NCI-H226 (cell line): ENCODE results near the gene KRT79.

Source experiments
- DNase-seq: peaks from one replicate; pipeline ENCODE4 v3.0.0-alpha.2; 2015

Gene KRT79

GRCh38 chr12:52832985-52833905 lies 866 bp downstream of the KRT79 start:
- no peak for DNase-seq

- no peak for DNase-seq
Observed at GRCh38 chr12:52832451-52832850, 1.7 kb downstream of the KRT79 start.

GRCh38 chr12:52831251-52831650 lies 2.9 kb downstream of the KRT79 start:
- no peak for DNase-seq

GRCh38 chr12:52829986-52830770 lies 3.9 kb downstream of the KRT79 start:
- no peak for DNase-seq

- no peak for DNase-seq
Observed at GRCh38 chr12:52828591-52829021, 5.5 kb downstream of the KRT79 start.

- DNase-seq = no peak
Observed at GRCh38 chr12:52828156-52828555, 6.0 kb downstream of the KRT79 start.

- no peak for DNase-seq
Observed at GRCh38 chr12:52827499-52828090, 6.5 kb downstream of the KRT79 start.

- peak; percentile 26 for DNase-seq
Observed at GRCh38 chr12:52826611-52827498, 7.3 kb downstream of the KRT79 start.

- DNase-seq = no peak
Observed at GRCh38 chr12:52825961-52826360, 8.2 kb downstream of the KRT79 start.

- no peak for DNase-seq
Observed at GRCh38 chr12:52824741-52825410, 9.2 kb downstream of the KRT79 start.

GRCh38 chr12:52823761-52824450 lies 10.2 kb downstream of the KRT79 start:
- DNase-seq = no peak

- DNase-seq = no peak
Observed at GRCh38 chr12:52822771-52823510, 11.2 kb downstream of the KRT79 start.

- DNase-seq = peak; percentile 55
Observed at GRCh38 chr12:52821826-52822660, 12.1 kb downstream of the KRT79 start.

GRCh38 chr12:52821071-52821730 lies 12.9 kb downstream of the KRT79 start:
- no peak for DNase-seq

GRCh38 chr12:52820521-52820920 lies 13.6 kb downstream of the KRT79 start:
- no peak for DNase-seq

GRCh38 chr12:52819731-52820510 lies 14.2 kb downstream of the KRT79 start:
- DNase-seq = no peak

GRCh38 chr12:52818887-52819420 lies 15.2 kb downstream of the KRT79 start:
- DNase-seq = no peak

- no peak for DNase-seq
Observed at GRCh38 chr12:52818388-52818787, 15.7 kb downstream of the KRT79 start.
